Stimulated activated CD8-positive, alpha-beta memory T cell treated with anti-CD3 and anti-CD28 coated beads, Interleukin-4, amount 100 ng/mL, for 48 hours (primary cell): ENCODE measurements around the gene ZCCHC24.

ENCODE experiments used
- DNase-seq: peaks from one replicate; pipeline ENCODE4 v3.0.0-alpha.2; 2020

ZCCHC24 gene

DNA sequence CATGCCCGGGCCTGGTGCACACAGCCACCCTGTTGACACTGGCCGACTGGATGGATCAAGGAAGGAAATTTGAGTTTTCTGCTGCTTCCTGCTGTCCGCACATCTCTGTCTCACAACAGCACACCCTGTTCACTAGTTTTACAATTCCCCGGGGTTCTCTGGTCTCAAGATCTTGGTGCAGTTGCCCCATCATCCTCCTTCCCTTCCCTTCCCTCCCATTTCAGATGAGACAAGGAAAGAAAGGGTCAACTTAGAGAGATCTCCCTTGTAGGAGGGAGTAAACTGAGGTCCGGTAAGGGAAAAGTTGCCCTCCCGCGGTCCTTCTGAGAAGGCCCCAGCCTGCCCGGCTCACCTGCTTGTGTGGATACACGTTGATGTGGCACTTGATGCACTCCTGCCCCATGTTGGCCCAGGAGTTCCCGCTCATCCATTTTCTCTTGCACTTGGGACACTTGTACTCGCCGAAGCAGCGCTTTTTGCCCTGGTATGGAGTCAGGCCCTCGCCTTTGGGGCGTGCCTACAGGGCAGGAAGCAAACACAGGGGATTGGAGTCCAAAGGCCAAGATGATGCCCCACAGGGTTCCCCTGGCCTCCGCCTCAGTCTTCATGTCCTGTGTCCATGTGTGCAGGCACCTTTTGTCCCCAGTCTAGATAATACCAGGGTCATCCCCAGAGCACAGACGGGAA lies 51.4 kb downstream of the ZCCHC24 start:
- DNase-seq: no peak

DNA sequence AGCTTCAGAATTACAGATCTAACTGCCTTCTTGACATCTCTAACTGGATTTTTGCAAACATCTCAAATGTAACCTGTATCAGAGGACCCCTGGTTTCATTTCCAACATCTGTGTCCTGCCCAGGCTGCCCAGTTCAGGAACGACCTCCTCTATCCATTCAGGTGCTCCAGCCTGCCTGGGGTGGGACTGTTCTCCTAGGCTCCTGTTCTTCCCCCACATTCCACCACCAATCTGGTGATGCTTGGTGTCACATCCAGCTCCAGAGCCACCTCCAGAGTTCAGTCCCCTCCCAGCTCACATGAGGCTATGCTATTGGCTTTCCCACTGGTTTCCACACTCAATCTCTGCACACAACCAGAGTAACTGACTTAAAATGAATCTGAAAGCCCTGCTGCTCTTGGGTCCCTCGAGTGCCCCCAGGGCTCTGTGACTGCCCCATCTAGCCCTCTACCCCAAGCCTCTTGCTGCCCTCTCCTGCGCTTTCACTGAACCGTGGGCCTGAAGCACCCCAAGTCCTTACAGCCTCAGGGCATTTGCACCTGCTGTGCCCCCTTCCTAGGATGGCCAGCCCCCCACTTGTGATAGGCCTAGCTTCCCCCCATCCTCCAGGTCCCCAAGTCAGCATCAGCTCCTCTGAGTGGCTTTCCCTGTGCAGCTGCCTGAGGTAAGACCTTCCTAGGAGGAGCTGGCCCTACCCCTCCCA lies 52.1 kb downstream of the ZCCHC24 start:
- DNase-seq: no peak

DNA sequence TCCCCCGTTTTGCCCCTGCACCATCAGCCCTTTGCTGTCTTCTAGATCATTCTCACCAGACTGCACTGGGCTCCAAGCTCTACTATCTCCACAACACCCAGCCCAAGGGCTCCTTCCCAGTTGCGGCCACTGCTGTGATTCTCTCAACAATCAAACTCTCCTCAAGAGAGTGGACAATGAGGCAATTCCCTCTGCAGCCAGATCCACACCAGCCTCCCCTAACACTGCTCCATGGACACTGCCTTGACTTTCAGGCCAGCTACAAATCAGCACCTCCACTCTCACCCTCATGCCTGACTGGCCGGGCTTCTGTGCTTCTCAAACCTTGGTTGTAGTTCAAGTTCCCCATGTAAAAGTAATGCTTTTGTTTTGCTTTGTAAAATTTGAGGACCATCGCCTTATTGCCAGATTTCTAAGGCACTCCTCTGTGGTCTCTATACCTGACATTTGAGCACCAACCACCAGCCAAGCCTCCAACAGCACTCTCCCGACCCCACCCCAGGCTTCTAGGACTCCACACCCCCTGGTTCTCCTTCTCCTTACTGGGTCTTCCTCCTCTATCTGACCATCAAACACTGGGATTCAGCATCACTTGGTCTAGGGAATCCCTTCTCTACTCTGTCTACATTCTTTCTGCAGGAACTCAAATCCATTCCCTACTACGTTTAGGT lies 52.8 kb downstream of the ZCCHC24 start:
- DNase-seq: no peak

DNA sequence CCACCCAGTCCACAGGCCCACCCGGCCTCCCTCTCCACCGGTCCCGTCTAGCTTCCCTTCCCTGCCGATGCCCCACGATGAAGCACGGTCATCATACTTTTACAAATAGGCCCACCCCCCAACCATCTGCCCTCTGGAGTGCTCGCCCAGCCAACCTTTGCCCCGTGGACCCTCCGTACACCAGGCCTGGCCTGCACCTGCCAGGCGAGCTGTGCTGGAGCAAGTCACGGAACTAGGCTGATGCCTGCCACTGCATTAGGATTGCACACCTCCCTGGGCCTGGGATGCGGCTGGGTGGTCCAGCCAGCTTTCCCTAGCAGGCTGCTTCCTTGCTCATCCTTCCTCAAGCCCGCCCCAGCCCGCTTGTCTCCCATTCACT lies 53.4 kb downstream of the ZCCHC24 start:
- DNase-seq: no peak

DNA sequence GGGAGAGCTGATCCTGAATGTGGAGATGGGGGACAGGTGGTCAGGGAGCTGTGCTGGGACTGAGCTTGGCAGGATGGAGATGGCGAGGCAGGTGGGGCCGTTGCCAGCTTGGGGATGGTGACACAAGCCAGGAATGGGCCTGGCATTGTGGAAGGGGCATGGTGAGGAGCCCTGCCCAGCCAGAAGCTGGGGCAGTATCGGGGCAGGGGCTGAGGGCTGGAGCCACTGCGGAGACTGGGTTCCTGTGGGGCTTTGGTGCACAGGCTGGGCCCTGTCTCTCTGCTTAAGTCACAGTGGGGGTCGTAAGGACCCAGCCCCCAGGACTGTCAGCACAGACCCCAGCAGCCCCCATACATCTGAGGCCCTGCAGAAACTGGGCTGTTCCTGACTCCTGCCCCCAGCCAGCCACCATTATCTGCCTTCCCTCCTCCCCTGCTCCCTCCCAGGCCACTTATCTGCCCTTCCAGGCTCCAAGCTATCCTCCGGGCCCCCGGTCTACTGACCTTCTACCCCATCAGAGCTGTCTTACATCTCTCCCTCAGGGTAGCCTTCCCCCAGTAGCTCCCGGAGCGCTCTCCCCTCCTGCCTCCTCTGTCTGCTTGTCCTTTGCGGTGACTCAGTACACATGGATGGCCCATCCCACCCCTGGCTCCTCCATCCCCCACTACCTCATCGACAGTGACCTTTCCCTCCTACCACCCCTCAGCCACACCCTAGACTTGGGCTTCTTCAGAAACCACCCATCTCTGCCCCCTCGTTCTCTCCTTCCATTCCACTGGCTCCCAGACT lies 54.0 kb downstream of the ZCCHC24 start:
- no peak for DNase-seq

DNA sequence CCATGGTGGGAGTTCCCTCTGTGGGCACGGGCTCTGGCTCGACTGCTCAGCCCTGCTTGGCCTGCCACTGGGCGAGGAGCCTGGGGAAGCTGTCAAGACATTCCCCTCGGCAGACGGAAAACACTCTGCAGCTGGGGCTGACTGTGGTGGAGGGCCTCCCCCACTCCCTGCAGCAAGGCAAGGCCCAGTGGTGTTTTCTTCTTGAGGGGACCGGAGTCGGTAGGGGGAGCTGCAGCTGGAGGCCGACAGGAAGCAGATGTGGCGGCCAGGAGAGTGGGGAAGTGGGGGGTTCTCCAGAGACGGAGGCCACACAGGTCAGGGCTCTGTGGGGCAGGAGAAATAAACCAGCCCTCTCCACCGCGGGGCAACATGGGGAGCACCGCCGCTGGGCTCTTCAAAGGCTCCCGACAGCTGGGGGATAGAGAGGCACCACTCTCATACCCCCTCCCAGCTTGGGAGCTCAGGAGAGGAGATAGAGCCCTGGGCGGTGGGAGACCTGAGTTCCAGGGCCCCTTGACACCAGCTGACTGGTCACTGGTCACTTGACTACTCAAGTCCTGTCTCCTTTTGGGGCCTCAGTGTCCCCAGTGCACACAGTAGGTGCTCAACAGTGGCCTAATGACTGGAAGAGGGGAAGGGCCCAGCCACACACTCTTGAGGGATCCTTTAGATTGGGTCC lies 54.7 kb downstream of the ZCCHC24 start:
- DNase-seq: peak; percentile 16

DNA sequence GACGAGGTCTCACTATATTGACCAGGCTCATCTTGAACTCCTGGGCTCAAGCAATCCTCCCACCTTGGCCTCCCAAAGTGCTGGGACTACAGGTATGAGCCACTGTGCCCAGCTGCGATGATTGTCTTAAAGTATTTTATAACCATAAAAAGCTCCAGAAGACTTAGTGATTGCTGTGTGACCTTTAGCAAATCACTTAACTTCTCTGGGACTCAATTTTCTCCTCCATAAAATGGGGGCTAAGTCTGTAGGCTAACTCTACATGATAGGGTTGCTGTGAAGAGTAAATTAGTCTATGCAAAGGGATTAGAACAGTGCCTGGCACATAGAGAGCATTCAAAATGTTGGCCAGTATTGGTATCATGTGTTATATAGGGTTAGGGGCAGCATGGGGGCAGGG lies 55.4 kb downstream of the ZCCHC24 start:
- DNase-seq: no peak

DNA sequence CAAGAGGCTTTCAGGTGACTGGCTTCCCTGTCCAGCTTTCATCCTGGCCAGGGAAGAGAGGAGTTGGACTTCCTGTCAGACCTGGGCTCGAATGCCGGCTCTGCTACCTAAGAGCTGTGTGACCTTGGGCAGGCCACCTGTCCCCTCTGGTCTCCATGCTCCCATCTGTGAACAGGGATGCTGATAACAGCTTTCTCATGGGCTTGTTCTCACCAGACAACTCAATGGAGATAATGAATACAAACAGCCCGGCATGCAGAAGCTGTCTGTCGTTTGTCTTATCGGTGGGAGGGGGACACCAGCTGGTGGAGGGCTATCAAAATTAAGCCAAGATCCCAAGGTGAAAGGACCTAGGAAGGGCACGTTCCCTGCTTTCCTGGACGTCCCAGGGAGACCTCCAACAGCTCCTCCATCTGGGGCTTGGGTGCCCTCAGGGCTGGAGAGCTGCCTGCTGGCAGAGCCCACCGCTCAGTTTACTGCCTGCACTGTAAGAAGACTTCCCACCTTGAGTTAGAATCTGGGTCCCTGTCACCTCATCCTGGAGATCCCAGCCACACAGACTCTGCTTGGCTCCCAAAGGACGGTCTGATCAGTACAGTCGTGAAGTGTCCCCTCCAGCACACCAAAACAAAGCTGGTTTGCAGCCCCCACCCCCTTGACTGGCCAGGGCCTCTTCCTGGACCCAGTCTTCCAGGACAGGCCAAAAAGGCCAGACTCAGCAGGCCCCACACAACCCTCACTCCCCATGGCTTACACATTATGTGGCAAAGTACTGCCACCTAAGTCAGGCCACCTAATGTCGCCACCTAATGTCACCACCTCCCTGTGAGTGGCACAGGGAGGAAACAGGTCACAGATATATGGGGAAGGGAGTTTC lies 57.2 kb downstream of the ZCCHC24 start:
- peak; percentile 21 for DNase-seq

DNA sequence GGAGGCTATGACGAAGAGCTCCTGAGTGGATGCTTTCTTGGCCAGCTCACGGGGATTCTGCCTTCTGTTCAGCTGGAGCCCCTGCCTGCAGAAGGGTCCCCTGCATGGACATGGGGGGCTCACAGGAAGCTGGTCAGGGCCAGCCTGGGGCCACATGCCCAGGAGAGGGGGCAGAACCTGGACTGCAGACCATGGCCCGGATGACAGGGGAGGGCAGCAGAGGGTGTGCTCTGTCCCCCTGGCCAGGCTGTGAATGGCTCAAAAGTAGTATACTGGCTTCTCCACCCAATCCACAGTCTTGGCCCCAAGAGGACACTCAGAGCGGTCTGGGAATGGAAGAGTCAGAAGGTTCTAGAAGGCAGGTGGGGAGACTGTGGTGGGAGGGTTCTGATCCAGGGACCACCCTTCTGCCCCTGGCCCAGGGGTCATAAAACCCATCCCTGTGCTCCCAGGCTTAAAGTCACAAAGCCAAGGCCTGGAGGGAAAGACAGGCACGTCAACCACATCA lies 57.9 kb downstream of the ZCCHC24 start:
- no peak for DNase-seq

DNA sequence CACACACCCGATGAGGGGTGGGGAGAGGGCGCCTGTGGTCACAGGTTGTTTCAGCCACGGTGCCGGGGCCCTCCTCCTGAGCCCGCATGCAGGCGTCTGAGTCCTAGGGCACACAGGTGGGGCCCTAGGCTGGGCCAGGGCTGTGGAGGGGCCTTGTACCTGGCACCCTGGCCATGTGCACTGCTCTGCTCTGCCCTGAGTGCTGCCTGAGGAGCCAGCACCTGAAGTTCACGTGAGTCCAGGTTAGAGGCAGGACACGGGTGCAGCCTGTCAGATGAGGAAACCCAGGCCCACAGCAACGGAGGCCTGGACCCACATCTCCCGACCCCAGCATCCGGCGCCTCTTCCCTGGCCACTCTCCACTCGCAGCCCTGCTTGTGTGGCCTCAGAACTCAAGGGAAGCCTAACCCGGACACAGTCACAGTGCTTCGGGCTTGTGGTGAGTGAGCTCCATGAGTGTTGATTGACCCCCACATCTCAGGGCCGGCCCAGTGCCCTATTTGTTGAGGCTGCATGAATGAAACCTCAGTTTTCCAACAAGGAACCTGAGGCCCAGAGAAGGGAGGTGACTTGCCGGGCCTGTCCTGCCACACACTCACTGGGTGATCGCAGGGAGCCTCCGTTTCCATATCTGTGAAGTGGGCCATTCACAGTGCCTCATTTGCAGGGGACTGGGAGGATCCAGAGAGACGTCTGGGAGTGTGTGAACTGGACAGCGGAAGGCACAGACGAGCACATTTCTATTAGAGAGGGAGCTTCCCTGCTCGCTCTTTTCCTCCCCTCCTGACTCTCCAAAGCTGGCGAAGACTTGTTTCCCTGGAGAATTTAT lies 58.6 kb downstream of the ZCCHC24 start:
- peak; percentile 19 for DNase-seq

DNA sequence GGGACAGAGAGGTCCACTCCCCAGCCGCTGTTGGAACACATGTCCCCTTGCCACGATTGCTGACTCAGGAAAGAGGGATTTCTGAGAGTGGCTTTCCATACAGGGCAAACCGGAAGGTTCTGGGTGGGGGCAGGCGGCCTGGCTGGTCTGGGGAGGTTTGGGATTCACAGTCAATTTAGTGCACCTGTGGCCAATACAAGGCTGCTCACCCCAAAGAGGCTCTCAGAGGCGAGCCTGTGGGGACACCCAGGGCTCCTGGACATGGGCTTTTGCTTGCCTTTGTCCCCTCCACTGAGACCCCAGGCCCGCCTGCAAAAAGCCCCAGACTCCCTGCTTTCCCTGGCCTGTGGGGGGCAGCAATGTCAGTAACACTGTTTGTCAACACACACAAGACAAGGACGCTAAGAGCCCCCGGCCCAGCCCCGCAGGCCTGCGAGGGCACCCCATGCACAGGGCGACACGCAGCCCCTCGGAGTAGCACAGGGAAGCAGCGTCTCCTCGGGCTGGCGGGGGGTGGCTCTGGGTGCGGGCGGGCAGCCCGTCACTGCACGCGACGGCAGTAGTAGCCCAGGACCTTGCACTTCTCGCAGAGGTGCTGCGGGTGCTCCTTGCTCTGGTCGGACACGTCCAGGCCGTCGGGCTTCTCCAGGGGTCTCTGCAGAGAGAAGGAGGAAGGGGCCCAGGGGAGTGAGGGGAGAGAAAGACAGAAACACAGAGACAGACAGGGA lies 59.5 kb downstream of the ZCCHC24 start:
- peak; percentile 22 for DNase-seq

DNA sequence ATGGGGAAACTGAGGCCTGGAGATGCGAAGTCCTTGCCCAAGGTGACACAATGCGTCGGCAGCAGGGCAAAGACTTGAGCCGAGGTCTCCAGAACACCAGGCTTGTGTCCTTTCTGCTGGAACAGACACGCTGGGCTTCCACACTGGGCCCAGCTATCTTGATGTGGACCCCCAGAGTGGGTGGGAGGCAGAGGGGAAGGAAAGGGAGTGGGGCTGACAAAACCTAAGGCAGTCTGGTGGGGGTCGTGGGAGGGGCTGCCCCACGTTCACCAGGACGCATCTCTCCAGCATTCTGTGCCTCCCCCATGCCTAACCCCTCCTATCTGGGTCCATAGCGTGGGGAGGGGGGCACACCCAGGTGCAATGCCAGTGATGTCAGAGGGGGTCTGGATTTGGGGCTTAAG lies 60.0 kb downstream of the ZCCHC24 start:
- DNase-seq: peak; percentile 11

DNA sequence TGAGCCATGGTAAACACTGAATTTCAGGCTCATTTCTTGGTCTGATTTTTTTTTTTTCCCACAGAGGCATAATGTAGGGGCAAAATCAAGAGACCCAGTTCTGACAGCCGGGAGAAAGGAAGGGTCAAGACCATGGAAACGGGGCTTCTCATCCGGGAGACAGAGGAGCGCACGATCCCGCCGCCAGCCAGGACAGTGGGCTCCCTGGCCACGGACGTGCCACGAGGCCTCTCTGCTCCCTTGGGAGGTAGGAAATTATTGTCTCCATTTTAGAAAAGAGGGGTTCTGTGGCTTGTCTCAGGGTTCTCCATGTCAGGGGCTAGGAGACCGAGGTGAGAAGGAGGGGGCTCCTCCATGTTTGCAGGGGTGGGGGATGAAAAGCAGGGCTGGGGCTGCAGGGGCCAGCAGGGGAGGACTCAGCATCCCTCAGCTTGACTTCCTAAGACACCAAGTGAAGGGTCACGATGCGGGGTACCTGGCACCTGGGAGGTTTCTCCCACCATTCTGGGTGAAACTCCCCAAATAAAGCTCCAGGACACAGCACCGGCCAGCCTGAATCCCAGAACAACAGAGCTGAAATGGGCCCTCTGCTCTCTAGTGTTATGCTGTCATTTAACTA lies 60.5 kb downstream of the ZCCHC24 start:
- DNase-seq: no peak

DNA sequence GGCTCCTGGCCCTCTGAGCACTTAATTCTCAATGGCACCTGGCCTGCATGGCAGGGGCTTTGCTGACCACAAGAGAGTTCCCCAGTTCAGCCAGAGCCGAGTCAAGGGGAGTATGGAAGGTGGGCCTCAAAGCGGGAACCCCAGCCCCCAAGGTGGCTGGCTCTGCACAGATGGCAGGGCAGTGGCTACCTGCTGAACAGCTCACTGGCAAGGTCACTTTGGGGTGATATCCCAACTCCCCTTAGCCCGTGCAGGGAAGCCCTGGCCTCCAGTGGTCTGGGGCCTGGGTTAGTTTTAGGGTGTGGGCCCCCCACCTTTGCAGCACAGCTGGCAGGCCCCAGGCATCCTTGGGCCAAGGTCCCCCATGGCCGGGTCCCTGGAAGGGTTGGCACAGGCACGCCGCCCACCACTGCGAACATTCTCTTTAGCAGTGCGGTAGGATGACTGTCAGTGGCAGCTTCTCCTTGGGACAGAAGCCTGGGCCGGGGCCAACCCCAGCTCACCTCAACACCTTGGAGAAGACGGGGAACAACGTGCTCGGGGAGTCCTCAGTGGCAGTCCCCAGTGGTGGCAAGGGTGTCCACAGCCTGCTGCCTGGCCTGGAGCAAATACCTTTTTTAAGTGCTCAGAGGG lies 61.3 kb downstream of the ZCCHC24 start:
- peak; percentile 18 for DNase-seq

DNA sequence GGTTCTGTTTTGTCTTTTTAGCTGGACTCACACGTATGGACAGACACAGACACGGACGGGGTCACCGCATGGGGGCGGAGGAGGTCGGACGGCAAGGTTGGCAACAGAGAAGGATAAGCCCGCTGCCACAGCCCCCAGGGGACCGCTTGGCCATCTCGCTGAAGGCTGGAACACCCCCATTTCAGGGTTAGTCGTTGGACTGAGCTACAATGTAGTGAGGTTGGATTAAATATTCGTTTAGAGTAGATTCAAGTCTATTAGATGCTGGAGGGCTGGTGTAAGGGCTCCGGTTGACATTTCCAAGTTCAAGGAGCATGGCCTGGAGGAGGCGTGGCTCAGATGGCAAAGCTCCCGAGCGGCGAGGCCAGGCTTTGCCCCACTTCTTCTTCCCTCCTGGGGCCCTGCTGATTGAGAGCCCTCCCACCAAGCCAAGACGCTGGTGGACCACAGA lies 62.9 kb downstream of the ZCCHC24 start:
- DNase-seq: peak; percentile 12

DNA sequence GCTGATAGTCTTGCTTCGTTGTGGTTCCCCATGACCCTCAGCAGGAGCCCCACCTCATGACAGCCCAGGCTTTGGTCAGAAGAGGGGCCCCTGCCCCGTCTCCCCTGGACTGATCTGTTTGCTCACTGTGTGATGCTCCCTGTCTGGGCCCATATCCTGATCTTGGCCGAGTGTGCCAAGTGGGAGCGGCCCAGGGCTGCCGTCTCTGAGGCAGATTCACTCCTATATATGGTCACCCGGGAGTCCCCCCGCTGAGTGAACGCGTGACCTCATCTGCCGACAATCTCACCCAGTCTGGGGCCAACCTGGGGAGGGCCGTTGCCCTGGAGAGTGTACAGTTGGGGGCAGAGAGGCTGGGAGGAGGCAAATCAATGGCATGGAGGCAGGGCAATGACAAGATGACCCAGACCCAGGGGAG lies 63.6 kb downstream of the ZCCHC24 start:
- DNase-seq: no peak

DNA sequence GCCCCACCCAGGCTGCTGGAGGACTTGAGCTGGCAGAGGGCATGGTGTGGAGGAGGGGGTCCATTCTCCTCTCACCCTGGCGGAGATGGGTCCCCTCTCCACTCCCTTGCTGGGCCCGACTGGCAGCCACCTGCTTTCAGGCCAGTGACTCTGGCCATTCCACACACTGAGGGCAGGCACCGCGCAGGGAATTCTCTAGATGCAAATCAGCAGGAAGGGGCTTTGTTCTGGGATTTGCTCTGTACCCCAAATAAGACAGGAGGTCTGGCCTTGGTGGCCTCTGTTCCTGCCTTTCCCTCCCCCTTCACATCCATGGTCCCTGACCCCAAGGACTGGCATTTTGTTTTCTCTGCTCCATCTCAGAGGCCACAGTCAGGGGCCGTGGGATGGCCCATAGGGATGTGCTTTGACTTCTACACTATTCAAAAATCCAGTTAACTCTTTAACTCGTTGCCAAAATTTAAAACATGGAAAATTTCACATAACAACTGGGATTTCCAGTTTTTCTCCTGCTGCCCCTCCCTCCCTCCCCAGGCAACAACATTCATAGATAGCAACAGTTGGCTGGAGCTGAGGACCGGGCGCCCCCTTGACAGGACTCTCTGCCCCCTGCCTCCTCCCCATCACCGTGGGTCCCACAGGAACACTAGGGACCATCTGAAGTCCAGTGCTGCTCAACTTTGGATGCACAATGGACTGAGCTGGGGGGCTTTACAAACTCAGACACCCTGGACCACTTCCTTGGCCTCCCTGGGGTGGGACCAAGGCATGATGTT lies 64.3 kb downstream of the ZCCHC24 start:
- DNase-seq: no peak
